ENCODE data around the gene PICK1.

DNA sequence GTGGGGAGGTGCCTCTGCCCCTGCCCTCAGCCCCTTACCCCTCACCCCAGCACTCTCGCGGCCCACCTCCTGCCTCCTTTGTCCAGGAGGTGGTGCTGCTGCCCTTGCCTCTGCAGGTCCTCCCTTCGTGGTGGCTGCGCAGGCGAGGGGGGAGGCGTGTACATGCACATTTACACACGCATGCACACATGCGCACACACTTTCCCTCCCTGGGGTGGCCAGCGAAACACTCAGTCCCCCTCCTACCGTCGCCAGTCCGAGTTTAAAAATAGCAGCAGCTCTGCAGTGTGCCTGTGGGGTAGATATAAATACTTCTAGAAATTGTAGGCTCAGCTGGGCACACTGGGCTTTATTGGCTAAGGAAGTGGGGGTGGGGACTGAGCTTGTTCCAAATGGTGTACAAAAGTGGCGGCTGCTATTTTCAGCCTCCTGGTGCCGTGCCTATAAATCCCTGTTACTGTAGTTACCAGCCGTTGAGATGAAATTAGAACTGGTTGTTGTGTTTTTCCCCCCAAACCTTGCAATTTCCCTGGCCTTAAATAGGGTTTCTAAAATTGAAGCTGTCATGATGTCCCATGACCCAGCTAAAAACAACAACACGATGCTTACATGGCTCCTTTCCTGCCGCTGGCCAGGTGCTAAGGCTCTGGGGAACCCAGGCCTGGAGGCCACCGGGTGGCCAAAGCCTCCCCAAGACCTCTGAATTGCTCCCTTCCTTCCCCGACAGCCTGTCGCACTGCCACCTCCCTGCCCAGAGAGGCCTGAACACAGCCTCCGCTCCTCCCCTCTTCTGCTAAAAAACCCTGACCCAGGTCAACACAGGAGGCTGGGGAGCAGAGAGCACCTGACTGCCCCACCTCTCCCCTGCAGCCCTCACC lies 12.4 kb downstream of the PICK1 start:
- TF ChIP-seq, protein P1, sequence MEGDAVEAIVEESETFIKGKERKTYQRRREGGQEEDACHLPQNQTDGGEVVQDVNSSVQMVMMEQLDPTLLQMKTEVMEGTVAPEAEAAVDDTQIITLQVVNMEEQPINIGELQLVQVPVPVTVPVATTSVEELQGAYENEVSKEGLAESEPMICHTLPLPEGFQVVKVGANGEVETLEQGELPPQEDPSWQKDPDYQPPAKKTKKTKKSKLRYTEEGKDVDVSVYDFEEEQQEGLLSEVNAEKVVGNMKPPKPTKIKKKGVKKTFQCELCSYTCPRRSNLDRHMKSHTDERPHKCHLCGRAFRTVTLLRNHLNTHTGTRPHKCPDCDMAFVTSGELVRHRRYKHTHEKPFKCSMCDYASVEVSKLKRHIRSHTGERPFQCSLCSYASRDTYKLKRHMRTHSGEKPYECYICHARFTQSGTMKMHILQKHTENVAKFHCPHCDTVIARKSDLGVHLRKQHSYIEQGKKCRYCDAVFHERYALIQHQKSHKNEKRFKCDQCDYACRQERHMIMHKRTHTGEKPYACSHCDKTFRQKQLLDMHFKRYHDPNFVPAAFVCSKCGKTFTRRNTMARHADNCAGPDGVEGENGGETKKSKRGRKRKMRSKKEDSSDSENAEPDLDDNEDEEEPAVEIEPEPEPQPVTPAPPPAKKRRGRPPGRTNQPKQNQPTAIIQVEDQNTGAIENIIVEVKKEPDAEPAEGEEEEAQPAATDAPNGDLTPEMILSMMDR (IDR thresholded peaks at IDR 0.05): peak in 1 of 6 experiments; percentile 30
- no peak for TF ChIP-seq POLR2A (IDR thresholded peaks at IDR 0.05)

All from thyroid gland (tissue), 4 donors.